IMR-90 (cell line): ENCODE data around the gene LTBP2.

Source experiments
- BHLHE40 ChIP-seq: fragments of 150-350 bp; IDR thresholded peaks from 2 replicates; pipeline ENCODE4 v1.6.1; 2016; ENCODE audit warnings: mild to moderate bottlenecking, low read depth, low read length
- CEBPB ChIP-seq: IDR thresholded peaks from 2 replicates; pipeline ENCODE4 v1.6.1; 2012; ENCODE audit warnings: low read depth, low read length, improper control_type of control experiment
- CTCF ChIP-seq: conservative IDR thresholded peaks from 2 replicates; pipeline ENCODE4 v1.5.1; 2012; ENCODE audit warnings: mild to moderate bottlenecking, low read depth, low read length, improper control_type of control experiment
- POLR2A ChIP-seq: IDR thresholded peaks from 2 replicates; pipeline ENCODE4 v1.6.1; 2012; ENCODE audit warnings: mild to moderate bottlenecking, low read depth, low read length
- RAD21 ChIP-seq: IDR thresholded peaks from 2 replicates; pipeline ENCODE4 v1.6.1; 2012; ENCODE audit warnings: low read length, improper control_type of control experiment
- RFX5 ChIP-seq: IDR thresholded peaks from 2 replicates; pipeline ENCODE4 v1.8.0; 2012; ENCODE audit warnings: low read depth, mild to moderate bottlenecking, low read length, moderate library complexity
- SMC3 ChIP-seq: fragments of 150-350 bp; IDR thresholded peaks from 2 replicates; pipeline ENCODE4 v1.6.1; 2016; ENCODE audit warnings: low read depth, mild to moderate bottlenecking, antibody characterized with exemption, low read length, moderate library complexity
- USF2 ChIP-seq: fragments of 150-350 bp; IDR thresholded peaks from 2 replicates; pipeline ENCODE4 v1.6.1; 2017; ENCODE audit warnings: mild to moderate bottlenecking, antibody characterized with exemption, low read length, low read depth

- no peak for TF ChIP-seq CTCF
- no peak for TF ChIP-seq POLR2A
- TF ChIP-seq RFX5, result no peak
- TF ChIP-seq SMC3, result no peak
- TF ChIP-seq BHLHE40, result no peak
- no peak for TF ChIP-seq USF2
- no peak for TF ChIP-seq RAD21
- TF ChIP-seq CEBPB, result no peak
Measured at GRCh38 chr14:74635847-74636246, 23.8 kb upstream of the LTBP2 start.
